NCI-H82 treated with DMSO at 0.1 percent for 48 hours (cell line): ENCODE results near the gene CCL14.
"Not testable (repeated sequence)": the region's sequence is repeated elsewhere in the genome, so short reads cannot be mapped to it uniquely, and the experiment has no call there.

Source experiments
- DNase-seq: peaks from one replicate; lab custom pipeline; 2025; ENCODE audit not compliant: unreplicated experiment; lab: John Stamatoyannopoulos, UW

Gene CCL14

DNA sequence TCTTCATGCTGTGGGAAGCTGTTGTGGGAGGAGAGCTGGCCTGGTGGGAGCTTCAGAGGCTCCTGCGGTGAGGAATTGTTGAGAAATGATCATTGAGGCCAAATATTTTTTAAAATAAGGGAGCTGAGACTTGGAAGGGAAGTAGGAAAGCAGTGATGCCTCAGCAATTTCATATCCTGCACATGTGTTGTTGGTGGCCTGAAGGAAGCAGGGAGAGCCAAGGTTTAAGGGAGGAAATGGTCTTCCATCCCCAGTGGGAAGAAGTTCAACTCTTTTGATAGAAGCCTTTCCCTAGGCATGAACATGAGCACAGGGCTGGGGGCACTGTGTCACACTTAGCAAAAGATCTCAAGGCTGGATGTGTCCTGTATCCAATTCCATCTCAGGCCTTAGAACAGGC is at the start of gene CCL14:
CCL14 (minus strand) TSS at position 87 of the 400 bp plus-strand sequence; CDS start at position 7, 80 bp downstream.
- no peak for DNase-seq

DNA sequence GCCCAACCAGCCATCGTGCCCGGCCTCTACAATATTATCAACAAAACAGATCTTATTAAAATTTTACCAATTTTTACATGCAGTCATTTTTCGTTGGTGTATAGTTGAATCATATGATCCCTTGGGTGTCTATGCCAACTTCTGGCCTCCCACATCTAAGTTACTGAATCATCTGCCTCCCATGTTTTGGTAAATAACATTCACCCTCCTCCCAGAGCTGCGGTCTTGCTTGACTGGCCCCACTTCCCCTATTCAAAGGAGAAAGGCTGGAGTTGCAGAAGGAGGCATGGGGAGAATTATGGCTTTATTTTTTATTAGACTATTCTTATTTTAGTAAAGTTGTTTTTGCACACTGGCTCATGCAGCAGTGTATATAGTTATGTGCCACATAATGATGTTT is 49.7 kb upstream of the CCL14 start:
- DNase-seq, result no peak

DNA sequence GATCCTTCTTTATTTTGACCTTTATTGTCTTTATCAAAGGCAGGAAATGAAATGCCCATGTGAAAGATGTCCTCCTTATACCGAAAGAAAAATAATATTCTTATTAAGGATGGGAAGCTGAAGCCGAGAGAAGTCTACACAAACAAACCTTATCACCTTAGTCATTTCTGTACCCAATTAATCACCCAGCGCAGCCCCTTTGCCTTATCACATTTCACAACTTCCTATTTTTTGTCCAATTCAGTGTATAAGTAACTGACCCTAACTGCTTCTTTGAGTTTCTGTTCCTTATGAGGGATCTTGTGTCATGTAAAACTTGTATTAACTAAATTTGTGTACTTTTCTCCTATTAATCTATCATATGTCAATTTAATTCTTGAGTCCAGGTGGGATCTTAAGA is 47.6 kb upstream of the CCL14 start:
- DNase-seq, result no peak

DNA sequence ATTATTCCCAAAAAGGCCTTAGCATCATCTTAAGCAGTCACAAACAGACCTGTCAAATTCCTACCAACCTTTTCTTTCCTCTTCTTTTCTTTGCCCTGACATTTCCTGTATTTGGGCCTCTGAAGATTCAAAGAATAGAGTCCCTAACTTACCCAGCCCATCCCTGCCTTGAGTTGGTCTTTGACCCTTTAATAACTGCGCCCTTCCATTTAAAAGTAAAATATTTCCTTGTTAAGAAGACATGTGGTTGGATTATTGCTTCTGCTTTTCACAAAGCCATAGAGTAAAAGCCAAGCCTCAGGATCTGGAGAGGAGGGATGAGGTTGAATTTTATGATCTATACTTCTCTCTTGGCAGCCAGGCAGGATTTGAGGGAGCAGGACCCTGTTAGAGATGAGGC is 44.4 kb upstream of the CCL14 start:
- DNase-seq, result no peak

DNA sequence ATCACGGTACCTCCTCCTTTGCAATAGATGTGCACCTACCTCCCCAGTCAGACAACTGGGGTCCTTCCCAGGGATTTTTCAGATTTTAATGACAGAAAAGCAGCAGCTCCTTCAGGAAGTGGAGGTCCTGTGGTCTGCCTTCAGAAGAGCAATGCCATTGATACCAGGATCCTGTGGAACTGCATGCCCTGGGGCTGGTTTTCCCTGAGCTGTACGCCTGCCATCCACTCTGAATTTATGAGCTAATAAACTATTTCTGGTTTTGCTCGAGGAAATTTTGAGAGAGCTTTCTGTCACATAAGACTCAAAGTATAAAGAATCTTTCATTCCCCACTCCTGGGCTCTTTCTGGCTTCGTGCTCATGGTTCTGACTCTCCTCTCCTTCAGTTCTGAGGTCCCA is 41.2 kb upstream of the CCL14 start:
- no peak for DNase-seq

DNA sequence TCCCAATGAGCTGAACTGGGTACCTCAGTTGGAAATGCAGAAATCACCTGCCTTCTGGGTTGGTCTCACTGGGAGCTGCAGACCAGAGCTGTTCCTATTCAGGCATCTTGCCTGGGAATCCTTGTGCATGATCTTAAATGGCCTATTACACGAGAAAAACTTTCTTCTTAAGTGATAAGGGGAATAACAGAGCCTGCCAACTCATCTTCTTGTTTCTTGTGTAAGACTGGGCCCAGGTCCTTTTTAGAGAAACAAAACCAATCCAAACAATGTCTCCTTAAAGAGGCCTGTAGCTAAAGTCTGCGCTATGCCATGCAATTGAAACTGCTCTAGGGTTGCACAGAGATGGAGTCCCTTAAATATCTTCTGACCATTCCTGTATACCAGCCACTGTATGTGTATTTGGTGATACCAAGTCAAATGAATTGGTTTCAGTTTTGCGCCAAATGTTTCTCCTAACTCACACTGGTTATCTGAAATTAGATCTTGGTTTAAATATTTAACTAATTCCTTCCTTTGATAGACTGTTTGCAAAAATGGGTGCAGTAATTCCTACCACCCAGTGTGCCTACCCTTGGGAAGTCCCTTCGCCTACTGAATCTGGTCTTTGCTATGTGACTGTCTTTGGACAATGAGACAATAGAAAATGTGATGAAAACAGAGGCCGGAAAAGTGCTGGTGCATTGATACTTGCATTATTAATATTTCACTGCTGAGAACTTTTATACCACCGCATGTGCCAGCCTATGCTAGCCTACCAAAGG is 37.8 kb upstream of the CCL14 start:
- no peak for DNase-seq

DNA sequence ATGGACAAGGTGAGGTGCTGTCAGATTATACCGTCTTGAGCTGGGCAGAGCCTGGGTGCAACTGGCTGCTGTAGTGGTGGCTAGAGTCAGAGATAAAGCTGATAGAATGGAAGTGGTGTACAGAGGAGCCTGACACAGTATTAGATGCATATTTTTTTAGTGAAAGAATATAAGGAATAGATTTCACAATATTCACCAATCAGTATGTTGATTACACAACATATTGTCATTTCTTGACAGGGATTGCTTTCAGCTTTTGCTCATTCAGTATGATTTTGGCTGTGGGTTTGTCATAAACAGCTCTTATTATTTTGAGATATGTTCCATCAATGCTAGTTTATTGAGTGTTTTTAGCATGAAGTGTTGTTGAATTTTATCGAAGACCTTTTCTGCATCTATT is 32.9 kb upstream of the CCL14 start:
- no peak for DNase-seq

DNA sequence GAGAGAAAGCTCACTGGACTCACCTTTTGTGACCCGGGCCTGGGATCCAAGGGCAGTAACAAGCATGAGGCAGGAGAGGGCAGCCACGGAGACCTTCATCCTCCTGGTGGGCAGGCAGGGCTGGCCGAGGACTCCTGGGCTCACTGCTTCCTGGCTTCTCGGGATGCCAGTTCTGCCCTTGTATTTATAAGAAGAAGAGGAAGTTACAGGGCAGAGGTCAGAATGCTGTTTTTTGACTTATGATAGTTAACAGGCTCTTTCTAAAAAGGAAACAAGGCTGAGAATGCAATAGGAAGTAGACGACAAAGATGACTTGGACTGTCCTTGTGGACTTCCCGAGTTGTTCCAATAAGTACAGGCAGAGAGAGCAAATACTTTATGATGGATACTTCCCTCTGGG is 31.3 kb upstream of the CCL14 start, which contains the start of gene CCL23:
CCL23 (minus strand) TSS at position 174 of the 400 bp plus-strand sequence; CDS start at position 99, 75 bp downstream.
- no peak for DNase-seq

DNA sequence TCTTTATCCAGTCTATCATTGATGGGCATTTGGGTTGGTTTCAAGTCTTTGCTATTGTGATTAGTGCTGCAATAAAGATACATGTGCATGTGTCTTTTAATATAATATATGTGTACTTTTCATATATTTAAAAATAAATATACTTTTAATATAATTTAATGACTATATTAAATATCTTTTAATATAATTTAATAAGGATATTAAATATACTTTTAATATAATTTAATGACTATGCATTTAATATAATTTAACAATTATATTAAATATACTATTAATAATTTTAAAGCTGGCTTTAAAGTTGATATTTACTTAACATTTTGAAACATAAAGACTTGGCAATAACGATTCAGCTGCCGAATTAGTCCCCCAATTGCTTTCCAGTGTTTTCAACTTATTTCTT is 30.0 kb upstream of the CCL14 start:
- no peak for DNase-seq

DNA sequence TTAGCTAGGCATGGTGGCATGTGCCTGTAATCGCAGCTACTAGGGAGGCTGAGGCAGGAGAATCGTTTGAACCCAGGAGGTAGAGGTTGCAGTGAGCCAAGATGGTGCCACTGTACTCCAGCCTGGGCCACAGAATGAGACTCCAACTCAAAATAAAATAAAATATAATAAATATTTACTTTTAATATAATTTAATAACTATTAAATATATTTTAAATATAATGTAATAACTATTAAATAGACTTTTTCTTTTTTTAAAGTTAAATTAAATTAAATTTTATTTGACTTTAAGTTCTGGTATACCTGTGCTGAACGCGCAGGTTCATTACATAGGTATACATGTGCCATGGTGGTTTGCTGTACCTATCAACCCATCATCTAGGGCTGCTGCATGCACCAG is 29.4 kb upstream of the CCL14 start:
- DNase-seq, result not testable (repeated sequence)

DNA sequence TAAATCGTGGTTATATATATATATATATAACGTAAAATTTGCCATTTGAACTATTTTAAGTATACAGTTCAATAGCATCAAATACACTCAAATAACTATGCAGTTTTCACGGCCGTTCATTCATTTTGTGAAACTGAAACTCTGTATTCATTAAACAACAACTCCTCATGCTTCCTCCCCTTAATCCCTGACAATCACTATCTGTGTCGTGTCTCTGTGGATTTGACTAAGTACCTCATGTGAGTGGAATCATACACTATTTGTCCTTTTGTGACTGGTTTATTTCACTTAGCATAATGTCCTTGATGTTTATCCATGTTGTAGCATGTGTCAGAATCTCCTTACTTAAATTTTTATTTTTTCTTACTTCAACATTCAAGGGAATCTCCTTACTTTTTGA is 28.4 kb upstream of the CCL14 start:
- DNase-seq, result no peak

DNA sequence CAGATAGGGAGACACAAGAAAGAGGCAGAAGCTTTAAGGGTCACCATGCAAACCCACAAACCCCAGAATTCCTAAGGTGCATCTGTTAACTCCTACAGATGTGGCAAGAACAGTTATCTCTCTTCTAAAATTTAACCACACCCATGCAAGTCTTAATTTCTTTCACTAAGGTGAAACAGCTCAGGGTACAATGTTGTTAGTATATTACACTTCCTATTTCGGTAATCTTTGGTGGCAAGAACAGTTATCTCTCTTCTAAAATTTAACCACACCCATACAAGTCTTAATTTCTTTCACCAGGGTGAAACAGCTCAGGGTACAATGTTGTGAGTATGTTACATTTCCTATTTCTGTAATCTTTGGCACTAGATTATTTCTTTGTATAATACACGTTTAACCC is 24.7 kb upstream of the CCL14 start:
- no peak for DNase-seq

DNA sequence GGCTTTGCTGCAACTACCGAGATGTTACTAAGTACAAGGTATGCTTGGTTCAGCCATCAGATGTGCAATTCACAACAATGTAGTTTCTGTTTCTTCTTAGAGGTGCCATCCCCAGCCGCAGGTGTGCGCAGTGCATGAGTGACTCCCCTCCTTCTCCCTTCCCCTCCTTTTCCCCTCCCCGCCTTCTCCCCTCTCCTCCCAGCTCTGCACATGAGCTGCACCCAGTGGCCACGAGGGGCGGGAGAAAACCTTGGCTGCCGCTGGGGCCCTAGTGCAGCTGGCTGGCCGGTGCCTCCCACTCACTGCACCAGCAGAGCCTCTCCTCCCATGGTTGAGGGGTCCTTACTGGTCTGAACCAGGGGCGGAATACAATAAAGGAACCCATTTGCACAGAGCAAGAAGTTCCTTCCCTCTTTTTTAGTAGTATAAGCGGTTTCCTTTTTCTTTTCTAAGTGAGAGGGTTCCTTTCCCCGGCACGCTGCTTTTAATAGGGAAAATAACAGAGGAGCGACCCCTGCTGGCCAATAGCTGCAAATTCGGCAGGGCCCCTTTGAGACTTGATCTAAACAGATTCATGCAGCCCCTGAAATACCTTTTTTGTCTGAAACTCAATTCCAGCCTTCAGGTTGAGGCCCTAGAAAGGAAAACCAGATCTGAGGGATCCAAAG is 22.6 kb upstream of the CCL14 start:
- no peak for DNase-seq

DNA sequence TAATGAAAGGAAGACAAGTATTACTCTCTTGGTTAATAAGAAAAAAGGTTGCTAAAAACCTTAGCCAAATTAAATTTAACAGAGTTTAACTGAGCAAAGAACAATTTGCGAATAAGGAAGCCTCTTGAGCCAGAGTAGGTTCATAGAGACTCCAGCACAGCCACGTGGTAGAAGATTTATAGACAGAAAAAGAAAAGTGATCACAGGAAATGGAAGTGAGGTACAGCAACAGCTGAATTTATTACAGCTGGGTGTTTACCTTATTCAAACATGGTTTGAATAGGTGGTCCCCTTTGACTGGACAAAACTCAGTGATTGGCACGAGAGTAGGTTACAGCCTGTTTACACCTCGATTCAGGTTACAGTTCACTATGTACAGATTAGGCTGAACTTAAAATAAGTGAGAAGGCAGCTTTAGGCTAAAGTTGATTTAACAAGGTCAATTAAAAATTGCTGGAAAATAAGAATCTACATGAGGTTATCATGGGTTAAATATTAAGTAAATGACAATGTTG is 18.1 kb upstream of the CCL14 start:
- no peak for DNase-seq

DNA sequence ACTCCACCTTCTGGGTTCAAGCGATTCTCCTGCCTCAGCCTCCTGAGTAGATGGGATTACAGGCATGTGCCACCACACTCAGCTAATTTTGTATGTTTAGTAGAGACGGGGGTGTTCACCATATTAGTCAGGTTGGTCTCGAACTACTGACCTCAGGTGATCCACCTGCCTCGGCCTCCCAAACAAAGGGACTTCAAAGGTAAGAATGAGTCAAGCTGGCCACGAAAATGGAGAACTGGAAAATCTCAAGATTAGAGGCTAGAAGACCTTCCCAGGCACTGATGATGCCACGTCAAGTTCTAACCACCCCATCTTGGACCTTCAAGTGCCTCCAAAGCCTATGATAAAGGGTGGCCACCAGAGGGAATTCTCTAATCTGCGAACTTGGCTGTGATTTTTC is 16.1 kb upstream of the CCL14 start:
- no peak for DNase-seq

DNA sequence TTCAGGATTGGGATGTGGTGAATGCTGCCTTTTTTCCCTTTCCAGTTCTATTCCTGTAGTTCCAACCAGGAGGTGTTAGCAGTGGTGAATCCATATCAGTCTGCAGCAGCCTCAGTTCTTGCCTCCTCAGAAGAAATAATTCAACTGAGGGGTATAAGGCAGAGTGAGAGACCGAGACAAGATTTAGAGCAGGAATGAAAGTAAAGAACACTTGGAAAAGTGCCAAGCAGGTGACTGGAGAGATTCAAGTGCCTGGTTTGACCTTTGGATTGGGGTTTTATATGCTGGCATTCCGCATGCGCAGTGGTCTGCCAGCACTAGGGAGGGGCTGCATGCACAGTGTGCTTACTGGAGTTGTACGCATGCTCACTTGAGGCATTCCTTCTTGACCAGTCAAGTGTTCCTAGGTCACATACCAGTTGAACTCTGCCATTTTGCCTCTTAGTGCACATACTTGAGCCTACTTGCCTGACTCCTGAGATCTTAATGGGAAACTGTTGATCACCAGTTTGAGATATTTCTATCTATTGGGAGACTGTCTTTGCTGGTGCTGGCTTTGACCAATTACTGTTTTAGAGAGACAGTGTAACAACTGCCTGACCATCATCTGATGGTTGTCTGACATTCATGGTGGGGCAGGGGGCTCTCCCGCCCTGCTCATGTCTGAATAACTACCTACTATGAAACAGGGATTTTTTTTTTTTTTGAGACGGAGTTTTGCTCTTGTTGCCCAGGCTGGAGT is 15.5 kb upstream of the CCL14 start:
- DNase-seq, result peak; percentile 91

DNA sequence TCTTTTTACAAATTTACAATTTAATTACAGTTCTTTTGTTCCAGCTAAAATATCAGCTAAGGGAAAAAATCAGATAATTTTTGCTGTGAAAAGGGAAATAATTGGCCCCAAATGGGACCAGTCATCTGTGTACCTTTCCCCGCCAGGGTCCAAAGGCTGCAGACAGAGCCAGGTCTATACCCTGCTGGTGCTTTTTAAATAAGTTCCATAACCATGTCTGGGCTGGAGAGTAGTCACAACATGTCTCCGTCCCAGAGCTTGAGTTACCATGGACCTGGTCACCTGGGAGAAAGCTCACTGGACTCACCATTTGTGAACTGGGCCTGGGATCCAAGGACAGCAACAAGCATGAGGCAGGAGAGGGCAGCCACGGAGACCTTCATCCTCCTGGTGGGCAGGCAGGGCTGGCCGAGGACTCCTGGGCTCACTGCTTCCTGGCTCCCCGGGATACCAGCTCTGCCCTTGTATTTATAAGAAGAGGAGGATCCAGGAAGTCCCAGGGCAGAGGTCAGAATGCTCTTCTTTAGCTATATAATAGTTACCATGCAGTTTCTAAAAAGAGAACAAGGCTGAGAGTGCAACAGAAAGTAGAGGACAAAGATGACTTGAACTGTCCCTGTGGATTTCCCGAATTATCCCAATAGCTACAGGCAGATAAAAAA is 14.7 kb upstream of the CCL14 start, which contains the start of gene CCL15:
CCL15 (minus strand) TSS at position 444 of the 662 bp plus-strand sequence; CDS start at position 383, 61 bp downstream.
- DNase-seq, result no peak

DNA sequence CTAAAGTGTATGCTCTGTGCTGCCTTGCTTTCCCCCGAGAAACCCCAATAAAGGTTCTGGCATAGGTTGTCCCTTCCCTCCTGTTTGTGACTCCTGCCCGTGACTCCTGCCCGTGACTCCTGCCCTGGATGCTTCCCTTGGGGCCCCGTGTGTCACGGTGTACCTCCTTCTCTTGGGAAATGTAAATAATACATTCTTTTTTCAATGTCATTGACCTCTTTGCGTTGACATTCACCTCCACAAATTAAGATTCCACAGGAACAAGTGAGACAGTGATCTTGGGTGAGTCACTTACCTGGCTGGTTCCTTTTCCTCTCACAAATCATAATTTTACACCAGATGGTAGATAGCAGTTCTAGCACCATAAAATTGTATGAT is 14.2 kb upstream of the CCL14 start:
- no peak for DNase-seq

DNA sequence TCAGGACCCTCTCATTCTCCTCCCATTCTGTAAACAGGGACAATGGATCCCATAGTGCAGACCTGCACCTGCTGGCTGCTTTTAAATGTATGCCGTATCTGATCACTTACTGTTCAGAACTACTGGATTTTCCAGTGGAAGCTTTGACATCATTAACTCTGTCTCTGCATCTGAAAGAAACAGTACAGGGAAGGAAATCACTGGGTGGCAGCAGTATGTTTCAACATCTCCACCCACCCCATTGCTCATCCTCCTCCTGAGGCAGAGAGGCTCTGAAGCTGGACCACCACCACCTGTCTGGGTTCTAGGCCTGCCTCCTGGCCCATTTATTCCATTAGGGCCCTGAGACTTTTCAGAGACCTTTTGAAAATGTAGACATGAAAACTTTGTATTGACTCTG is 12.2 kb upstream of the CCL14 start:
- no peak for DNase-seq

DNA sequence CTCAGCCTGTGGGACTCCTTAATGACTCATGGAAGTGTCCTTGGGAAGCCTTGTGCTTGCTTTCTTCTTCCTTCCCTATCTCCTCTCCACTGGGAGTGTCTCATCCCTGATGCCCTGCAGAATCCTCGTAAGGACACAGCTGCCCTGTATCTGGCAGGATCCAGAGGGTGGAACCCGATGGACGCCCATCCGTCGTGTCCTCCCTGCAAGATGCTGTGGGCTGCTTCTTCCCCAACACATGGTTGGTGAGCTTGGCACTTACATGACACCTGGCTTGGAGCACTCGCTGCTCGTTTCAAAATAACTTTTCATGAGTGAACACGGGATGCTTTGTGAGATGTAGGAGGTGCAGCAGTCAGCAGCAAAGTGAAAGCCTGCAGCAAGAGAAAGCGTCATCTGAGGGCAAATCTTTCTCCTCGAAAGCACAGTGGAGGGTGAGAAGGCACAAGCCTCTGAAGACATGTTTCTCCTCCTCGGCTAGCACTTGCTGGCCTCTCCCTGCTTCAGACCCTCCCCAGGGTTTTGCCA is 11.6 kb upstream of the CCL14 start:
- DNase-seq, result no peak

DNA sequence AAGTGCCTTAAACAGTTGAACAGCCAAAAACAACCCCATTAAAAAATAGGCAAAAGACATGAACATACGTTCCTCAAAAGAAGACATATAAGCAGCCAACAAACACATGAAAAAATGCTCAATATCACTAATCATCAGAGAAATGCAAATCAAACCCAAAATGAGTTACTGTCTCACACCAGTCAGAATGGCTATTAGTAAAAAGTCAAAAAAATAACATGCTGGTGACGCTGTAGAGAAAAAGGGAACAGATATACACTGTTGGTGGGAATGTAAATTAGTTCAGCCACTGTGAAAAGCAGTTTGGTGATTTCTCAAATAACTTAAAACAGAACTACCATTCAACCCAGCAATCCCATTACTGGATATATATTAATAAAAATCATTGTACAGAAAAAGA is 8.8 kb upstream of the CCL14 start:
- DNase-seq, result not testable (repeated sequence)
